ENCODE results near the gene PSMD7. TPM values are rescaled to one million over a fixed set of nuclear protein-coding genes. Genes with fewer than 3 reads are reported as not detected.

The PSMD7 gene
- total RNA-seq, 1 experiment from 2014 or later, result 135 TPM

- no peak for TF ChIP-seq E2F5 (CRISPR knock-in tag; IDR thresholded peaks at IDR 0.05)
- no peak for TF ChIP-seq STAT6 (CRISPR knock-in tag; conservative IDR thresholded peaks at IDR 0.05; ENCODE audit: low read depth)
- no peak; the same call in 1 of the 2 replicates for TF ChIP-seq ERG (CRISPR knock-in tag; IDR thresholded peaks at IDR 0.05)
- no peak for TF ChIP-seq RELA (CRISPR knock-in tag; IDR thresholded peaks at IDR 0.05; ENCODE audit: borderline replicate concordance)
- no peak for TF ChIP-seq RORB (CRISPR knock-in tag; IDR thresholded peaks at IDR 0.05)
- no peak for TF ChIP-seq ETV6 (CRISPR knock-in tag; IDR thresholded peaks at IDR 0.05)
- no peak for TF ChIP-seq ZNF416 (CRISPR knock-in tag; IDR thresholded peaks at IDR 0.05)
- TF ChIP-seq GTF2I (CRISPR knock-in tag; conservative IDR thresholded peaks at IDR 0.05), result no peak
- TF ChIP-seq ZMAT4 (CRISPR knock-in tag; IDR thresholded peaks at IDR 0.05), result no peak
- TF ChIP-seq ZNF138 (CRISPR knock-in tag; conservative IDR thresholded peaks at IDR 0.05), result no peak
- no peak for TF ChIP-seq ESRRA (CRISPR knock-in tag; IDR thresholded peaks at IDR 0.05; ENCODE audit: borderline replicate concordance)
- TF ChIP-seq TEAD1 (CRISPR knock-in tag; IDR thresholded peaks at IDR 0.05), result no peak
Observed at GRCh38 chr16:74315059-74315458, 18.4 kb downstream of the PSMD7 start (continued).

GRCh38 chr16:74320707-74321106 is 24.1 kb downstream of the PSMD7 start:
- peaks cover 5% of the 10 kb centered on the region; the same call in 1 of the 2 replicates for H3K36me3 Mint-ChIP-seq
- H3K4me3 Mint-ChIP-seq, result no peak overlapping the region
- H3K27me3 Mint-ChIP-seq (ENCODE audit: low read depth), result no peaks in the 10 kb centered on the region; the same call in 1 of the 2 replicates
- DNase-seq (ENCODE audit: low spot score), result no peak
- H3K4me1 Mint-ChIP-seq, result 0 out of 2 replicates have a peak, but pooled peaks cover 3% of the 10 kb centered on the region
- no peak for ATAC-seq
- no peak overlapping the region for H3K27ac Mint-ChIP-seq
- no peaks in the 10 kb centered on the region for H3K9me3 Mint-ChIP-seq
- CTCF ChIA-PET, result no interaction called here
- POLR2A ChIA-PET, result no interaction called here
- TF ChIP-seq ATF2 (CRISPR knock-in tag; IDR thresholded peaks at IDR 0.05; ENCODE audit: borderline replicate concordance, low read depth) (no peak), ZNF219 (CRISPR knock-in tag; IDR thresholded peaks at IDR 0.05; ENCODE audit: borderline replicate concordance) (no peak), TP53 (CRISPR knock-in tag; IDR thresholded peaks at IDR 0.05) (no peak), ESRRA (CRISPR knock-in tag; IDR thresholded peaks at IDR 0.05; ENCODE audit: borderline replicate concordance) (no peak), ZNF121 (CRISPR knock-in tag; IDR thresholded peaks at IDR 0.05) (no peak), E2F5 (CRISPR knock-in tag; IDR thresholded peaks at IDR 0.05) (no peak), ZNF317 (CRISPR knock-in tag; IDR thresholded peaks at IDR 0.05; ENCODE audit: borderline replicate concordance, low read depth) (no peak), TCF7 (CRISPR knock-in tag; IDR thresholded peaks at IDR 0.05; ENCODE audit: low read depth) (no peak), SOX15 (CRISPR knock-in tag; IDR thresholded peaks at IDR 0.05) (no peak), FOXP4 (CRISPR knock-in tag; IDR thresholded peaks at IDR 0.05) (no peak), ZNF423 (CRISPR knock-in tag; IDR thresholded peaks at IDR 0.05) (no peak), JAZF1 (CRISPR knock-in tag; IDR thresholded peaks at IDR 0.05) (no peak), OVOL2 (CRISPR knock-in tag; IDR thresholded peaks at IDR 0.05; ENCODE audit: borderline replicate concordance) (no peak), E2F1 (CRISPR knock-in tag; IDR thresholded peaks at IDR 0.05) (no peak), ELF4 (CRISPR knock-in tag; IDR thresholded peaks at IDR 0.05; ENCODE audit: low read depth) (no peak), ZMAT4 (CRISPR knock-in tag; IDR thresholded peaks at IDR 0.05) (no peak), RORB (CRISPR knock-in tag; IDR thresholded peaks at IDR 0.05) (no peak), NR2C2 (CRISPR knock-in tag; IDR thresholded peaks at IDR 0.05) (no peak)

Measured in WTC11 (cell line).